Liver (tissue), 9 donors: ENCODE data around the gene TRPT1. TPM values are rescaled to one million over a fixed set of nuclear protein-coding genes. Genes with fewer than 3 reads are reported as not detected.

Experiments
- DNase-seq: peaks from one replicate; pipeline ENCODE4 v3.0.0-alpha.2; 2017; ENCODE audit warnings: low spot score
- H3K27ac ChIP-seq, 2 donors: one replicate each; pipeline ENCODE4 v1.7.0; 2013; ENCODE audit warnings: inconsistent platforms in 2 of 2, low read length in 2 of 2, control low read depth in 1 of 2, low read depth in 1 of 2, mild to moderate bottlenecking in 1 of 2
- H3K27me3 ChIP-seq, 4 donors: one replicate each; pipeline versions ENCODE4 v1.6.1 to v1.7.0; 2013; ENCODE audit warnings: low read length in 3 of 4, inconsistent platforms in 1 of 4, mild to moderate bottlenecking in 1 of 4, moderate library complexity in 1 of 4; ENCODE audit not compliant: control insufficient read depth in 4 of 4, insufficient read depth in 4 of 4
- H3K36me3 ChIP-seq, 4 donors: one replicate each; pipeline versions ENCODE4 v1.6.1 to v1.7.0; 2013; ENCODE audit warnings: low read length in 3 of 4, mild to moderate bottlenecking in 3 of 4, low read depth in 1 of 4, moderate library complexity in 1 of 4; ENCODE audit not compliant: control insufficient read depth in 4 of 4, insufficient read depth in 3 of 4
- H3K4me1 ChIP-seq, 4 donors: one replicate each; pipeline versions ENCODE4 v1.6.1 to v1.7.0; 2013; ENCODE audit warnings: low read length in 3 of 4, mild to moderate bottlenecking in 3 of 4, moderate library complexity in 1 of 4; ENCODE audit not compliant: control insufficient read depth in 4 of 4, insufficient read depth in 4 of 4
- H3K4me3 ChIP-seq, 3 donors: one replicate each; pipeline versions ENCODE4 v1.6.1 to v1.7.0; 2013; ENCODE audit warnings: low read length in 3 of 3, control low read depth in 1 of 3, low read depth in 1 of 3, mild to moderate bottlenecking in 1 of 3
- H3K9ac ChIP-seq, 2 donors: one replicate each; pipeline ENCODE4 v1.7.0; 2013; ENCODE audit warnings: low read length in 2 of 2, mild to moderate bottlenecking in 2 of 2, moderate library complexity in 2 of 2, control low read depth in 1 of 2, low read depth in 1 of 2
- H3K9me3 ChIP-seq, 4 donors: one replicate each; pipeline versions ENCODE4 v1.6.1 to v1.7.0; 2013; ENCODE audit warnings: low read length in 3 of 4; ENCODE audit not compliant: control insufficient read depth in 4 of 4
- EGR1 ChIP-seq, 2 donors: IDR thresholded peaks; 2 replicates each; pipeline ENCODE4 v1.6.1; 2016 to 2018; ENCODE audit warnings: antibody characterized with exemption in 2 of 2, low read depth in 2 of 2
- FOXA1 ChIP-seq: IDR thresholded peaks from 2 replicates; pipeline ENCODE4 v1.6.1; 2016; ENCODE audit warnings: antibody characterized with exemption
- FOXA2 ChIP-seq: IDR thresholded peaks from 2 replicates; pipeline ENCODE4 v1.6.1; 2016; ENCODE audit warnings: antibody characterized with exemption
- GABPA ChIP-seq, 2 donors: IDR thresholded peaks in 1 of 2; conservative IDR thresholded peaks in 1 of 2; 2 replicates each; pipeline ENCODE4 v1.6.1; 2016; ENCODE audit warnings: antibody characterized with exemption in 2 of 2, mild to moderate bottlenecking in 1 of 2, moderate library complexity in 1 of 2
- HNF4A ChIP-seq, 2 donors: conservative IDR thresholded peaks; 2 replicates each; pipeline ENCODE4 v1.6.1; 2016; ENCODE audit warnings: antibody characterized with exemption in 2 of 2, mild to moderate bottlenecking in 2 of 2
- HNF4G ChIP-seq: IDR thresholded peaks from 2 replicates; pipeline ENCODE4 v1.6.1; 2016; ENCODE audit warnings: antibody characterized with exemption
- JUND ChIP-seq, 2 donors: IDR thresholded peaks; 2 replicates each; pipeline ENCODE4 v1.6.1; 2016; ENCODE audit warnings: antibody characterized with exemption in 2 of 2
- NR2F2 ChIP-seq: IDR thresholded peaks from 2 replicates; pipeline ENCODE4 v1.6.1; 2016; ENCODE audit warnings: antibody characterized with exemption
- RAD21 ChIP-seq, 2 donors: IDR thresholded peaks; 2 replicates each; pipeline ENCODE4 v1.6.1; 2016; ENCODE audit warnings: antibody characterized with exemption in 2 of 2, mild to moderate bottlenecking in 2 of 2
- RXRA ChIP-seq, 2 donors: IDR thresholded peaks; 2 replicates each; pipeline ENCODE4 v1.6.1; 2017 to 2018; ENCODE audit warnings: antibody characterized with exemption in 2 of 2, mild to moderate bottlenecking in 1 of 2
- SP1 ChIP-seq: IDR thresholded peaks from 2 replicates; pipeline ENCODE4 v1.6.1; 2018; ENCODE audit warnings: antibody characterized with exemption, mild to moderate bottlenecking
- TAF1 ChIP-seq: conservative IDR thresholded peaks from 2 replicates; pipeline ENCODE4 v1.6.1; 2016; ENCODE audit warnings: antibody characterized with exemption, mild to moderate bottlenecking
- YY1 ChIP-seq: IDR thresholded peaks from 2 replicates; pipeline ENCODE4 v1.6.1; 2016; ENCODE audit warnings: antibody characterized with exemption, mild to moderate bottlenecking
- WGBS: extraction: QIAGEN DNeasy Blood & Tissue Kit; methylation state at CpG from one replicate; pipeline ENCODE4 v1.1.7; 2013; 5-methylcytosine and 5-hydroxymethylcytosine counted together
- polyA plus RNA-seq, 2 donors: library from polyadenylated mRNA; stranded (reverse) in 1 of 2; unstranded in 1 of 2; fragments of 200-250 nt in 1 of 2; fragments of >200 nt in 1 of 2; fragmentation: Nextera tagmentation in 1 of 2; extraction: Ambion mirVana in 1 of 2; gene quantifications; one replicate each; pipeline versions ENCODE4 v1.2.1 to v1.2.3, GENCODE V29; 2013 to 2015
- total RNA-seq, 2 donors: library from RNA; depleted of rRNA; stranded (reverse); fragments of >200 nt; gene quantifications; one replicate each; pipeline ENCODE4 v1.2.3, GENCODE V29; 2014
- TF ChIP-seq, protein P1 (sequence below): IDR thresholded peaks from 2 replicates; pipeline ENCODE4 v1.6.1; 2016; ENCODE audit warnings: antibody characterized with exemption
- TF ChIP-seq, protein P2 (sequence below): IDR thresholded peaks from 2 replicates; pipeline ENCODE4 v1.6.1; 2016; ENCODE audit warnings: antibody characterized with exemption
- TF ChIP-seq, protein P3 (sequence below): IDR thresholded peaks from 2 replicates; pipeline ENCODE4 v1.6.1; 2016; ENCODE audit warnings: antibody characterized with exemption
- TF ChIP-seq, protein P4 (sequence below): IDR thresholded peaks from 2 replicates; pipeline ENCODE4 v1.6.1; 2016; ENCODE audit warnings: antibody characterized with exemption, mild to moderate bottlenecking
- TF ChIP-seq, protein P5 (sequence below): fragments of 150-350 bp; IDR thresholded peaks from 2 replicates; pipeline ENCODE4 v1.5.1; 2017; ENCODE audit warnings: improper control_type of control experiment, low read depth, low read length; ENCODE audit not compliant: missing input control
- donor health status: healthy.
- donor health status: healthy.
- donor health status: healthy.
- donor health status: healthy.
- donor health status: healthy.

The TRPT1 gene
- total and polyA plus RNA-seq, 4 donors: 14.0 to 37.8 (median 20.8) TPM

- DNase-seq: peak; percentile 100
- H3K4me3 ChIP-seq: peak overlapping the region in 2 of 3 donors; percentile 54 to 74
- no peaks in the 10 kb centered on the region for H3K9me3 ChIP-seq
- peaks cover 0 to 6% (median 4%) of the 10 kb centered on the region in 4 donors for H3K36me3 ChIP-seq
- H3K9ac ChIP-seq: peak overlapping the region in 1 of 2 donors; percentile 62
- TF ChIP-seq YY1 (no peak), GABPA (IDR thresholded peaks at IDR 0.05 in 1 of 2, conservative IDR thresholded peaks at IDR 0.05 in 1 of 2) (no peak), TAF1 (no peak), FOXA2 (no peak), JUND (IDR thresholded peaks at IDR 0.05) (no peak), SP1 (peak; percentile 84), RAD21 (IDR thresholded peaks at IDR 0.05) (no peak), FOXA1 (no peak), HNF4G (no peak), HNF4A (conservative IDR thresholded peaks at IDR 0.05) (peak in 1 of 2 donors; percentile 39), EGR1 (IDR thresholded peaks at IDR 0.05; ENCODE audit: low read depth in 2 of 2) (no peak), NR2F2 (no peak), RXRA (IDR thresholded peaks at IDR 0.05) (no peak)
- TF ChIP-seq, protein P1, sequence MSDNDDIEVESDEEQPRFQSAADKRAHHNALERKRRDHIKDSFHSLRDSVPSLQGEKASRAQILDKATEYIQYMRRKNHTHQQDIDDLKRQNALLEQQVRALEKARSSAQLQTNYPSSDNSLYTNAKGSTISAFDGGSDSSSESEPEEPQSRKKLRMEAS: no peak
- TF ChIP-seq, protein P2, sequence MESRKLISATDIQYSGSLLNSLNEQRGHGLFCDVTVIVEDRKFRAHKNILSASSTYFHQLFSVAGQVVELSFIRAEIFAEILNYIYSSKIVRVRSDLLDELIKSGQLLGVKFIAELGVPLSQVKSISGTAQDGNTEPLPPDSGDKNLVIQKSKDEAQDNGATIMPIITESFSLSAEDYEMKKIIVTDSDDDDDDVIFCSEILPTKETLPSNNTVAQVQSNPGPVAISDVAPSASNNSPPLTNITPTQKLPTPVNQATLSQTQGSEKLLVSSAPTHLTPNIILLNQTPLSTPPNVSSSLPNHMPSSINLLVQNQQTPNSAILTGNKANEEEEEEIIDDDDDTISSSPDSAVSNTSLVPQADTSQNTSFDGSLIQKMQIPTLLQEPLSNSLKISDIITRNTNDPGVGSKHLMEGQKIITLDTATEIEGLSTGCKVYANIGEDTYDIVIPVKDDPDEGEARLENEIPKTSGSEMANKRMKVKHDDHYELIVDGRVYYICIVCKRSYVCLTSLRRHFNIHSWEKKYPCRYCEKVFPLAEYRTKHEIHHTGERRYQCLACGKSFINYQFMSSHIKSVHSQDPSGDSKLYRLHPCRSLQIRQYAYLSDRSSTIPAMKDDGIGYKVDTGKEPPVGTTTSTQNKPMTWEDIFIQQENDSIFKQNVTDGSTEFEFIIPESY: no peak
- TF ChIP-seq, protein P3, sequence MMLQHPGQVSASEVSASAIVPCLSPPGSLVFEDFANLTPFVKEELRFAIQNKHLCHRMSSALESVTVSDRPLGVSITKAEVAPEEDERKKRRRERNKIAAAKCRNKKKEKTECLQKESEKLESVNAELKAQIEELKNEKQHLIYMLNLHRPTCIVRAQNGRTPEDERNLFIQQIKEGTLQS: no peak
- TF ChIP-seq, protein P4, sequence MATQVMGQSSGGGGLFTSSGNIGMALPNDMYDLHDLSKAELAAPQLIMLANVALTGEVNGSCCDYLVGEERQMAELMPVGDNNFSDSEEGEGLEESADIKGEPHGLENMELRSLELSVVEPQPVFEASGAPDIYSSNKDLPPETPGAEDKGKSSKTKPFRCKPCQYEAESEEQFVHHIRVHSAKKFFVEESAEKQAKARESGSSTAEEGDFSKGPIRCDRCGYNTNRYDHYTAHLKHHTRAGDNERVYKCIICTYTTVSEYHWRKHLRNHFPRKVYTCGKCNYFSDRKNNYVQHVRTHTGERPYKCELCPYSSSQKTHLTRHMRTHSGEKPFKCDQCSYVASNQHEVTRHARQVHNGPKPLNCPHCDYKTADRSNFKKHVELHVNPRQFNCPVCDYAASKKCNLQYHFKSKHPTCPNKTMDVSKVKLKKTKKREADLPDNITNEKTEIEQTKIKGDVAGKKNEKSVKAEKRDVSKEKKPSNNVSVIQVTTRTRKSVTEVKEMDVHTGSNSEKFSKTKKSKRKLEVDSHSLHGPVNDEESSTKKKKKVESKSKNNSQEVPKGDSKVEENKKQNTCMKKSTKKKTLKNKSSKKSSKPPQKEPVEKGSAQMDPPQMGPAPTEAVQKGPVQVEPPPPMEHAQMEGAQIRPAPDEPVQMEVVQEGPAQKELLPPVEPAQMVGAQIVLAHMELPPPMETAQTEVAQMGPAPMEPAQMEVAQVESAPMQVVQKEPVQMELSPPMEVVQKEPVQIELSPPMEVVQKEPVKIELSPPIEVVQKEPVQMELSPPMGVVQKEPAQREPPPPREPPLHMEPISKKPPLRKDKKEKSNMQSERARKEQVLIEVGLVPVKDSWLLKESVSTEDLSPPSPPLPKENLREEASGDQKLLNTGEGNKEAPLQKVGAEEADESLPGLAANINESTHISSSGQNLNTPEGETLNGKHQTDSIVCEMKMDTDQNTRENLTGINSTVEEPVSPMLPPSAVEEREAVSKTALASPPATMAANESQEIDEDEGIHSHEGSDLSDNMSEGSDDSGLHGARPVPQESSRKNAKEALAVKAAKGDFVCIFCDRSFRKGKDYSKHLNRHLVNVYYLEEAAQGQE: no peak
- TF ChIP-seq, protein P5, sequence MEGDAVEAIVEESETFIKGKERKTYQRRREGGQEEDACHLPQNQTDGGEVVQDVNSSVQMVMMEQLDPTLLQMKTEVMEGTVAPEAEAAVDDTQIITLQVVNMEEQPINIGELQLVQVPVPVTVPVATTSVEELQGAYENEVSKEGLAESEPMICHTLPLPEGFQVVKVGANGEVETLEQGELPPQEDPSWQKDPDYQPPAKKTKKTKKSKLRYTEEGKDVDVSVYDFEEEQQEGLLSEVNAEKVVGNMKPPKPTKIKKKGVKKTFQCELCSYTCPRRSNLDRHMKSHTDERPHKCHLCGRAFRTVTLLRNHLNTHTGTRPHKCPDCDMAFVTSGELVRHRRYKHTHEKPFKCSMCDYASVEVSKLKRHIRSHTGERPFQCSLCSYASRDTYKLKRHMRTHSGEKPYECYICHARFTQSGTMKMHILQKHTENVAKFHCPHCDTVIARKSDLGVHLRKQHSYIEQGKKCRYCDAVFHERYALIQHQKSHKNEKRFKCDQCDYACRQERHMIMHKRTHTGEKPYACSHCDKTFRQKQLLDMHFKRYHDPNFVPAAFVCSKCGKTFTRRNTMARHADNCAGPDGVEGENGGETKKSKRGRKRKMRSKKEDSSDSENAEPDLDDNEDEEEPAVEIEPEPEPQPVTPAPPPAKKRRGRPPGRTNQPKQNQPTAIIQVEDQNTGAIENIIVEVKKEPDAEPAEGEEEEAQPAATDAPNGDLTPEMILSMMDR: no peak
- peaks cover 21 to 59% (median 43%) of the 10 kb centered on the region in 4 donors for H3K4me1 ChIP-seq
- peak overlapping the region; percentile 97 to 99 for H3K27ac ChIP-seq
- 2% methylated on average over 24 of the region's 24 CpGs for WGBS
- H3K27me3 ChIP-seq: no peaks in the 10 kb centered on the region
Measured at GRCh38 chr11:64241241-64241490, 15.2 kb upstream of the TRPT1 start.
